ENCODE data around the gene NOD2.

- TF ChIP-seq FOXA2 (IDR thresholded peaks at IDR 0.05) = no peak
- no peak for TF ChIP-seq EGR1 (IDR thresholded peaks at IDR 0.05; ENCODE audit: low read depth in 2 of 2)
- no peak for TF ChIP-seq CTCF (IDR thresholded peaks at IDR 0.05; ENCODE audit: low read depth, low read length, missing input control)
- no peak for TF ChIP-seq RXRA (IDR thresholded peaks at IDR 0.05)
- TF ChIP-seq RAD21 (IDR thresholded peaks at IDR 0.05) = no peak
- TF ChIP-seq TAF1 (conservative IDR thresholded peaks at IDR 0.05) = no peak
- TF ChIP-seq ATF3 (IDR thresholded peaks at IDR 0.05) = no peak
- no peak for TF ChIP-seq SP1 (IDR thresholded peaks at IDR 0.05)
- no peak for TF ChIP-seq YY1 (IDR thresholded peaks at IDR 0.05)
- TF ChIP-seq HNF4A (conservative IDR thresholded peaks at IDR 0.05) = no peak
- TF ChIP-seq, protein P1, sequence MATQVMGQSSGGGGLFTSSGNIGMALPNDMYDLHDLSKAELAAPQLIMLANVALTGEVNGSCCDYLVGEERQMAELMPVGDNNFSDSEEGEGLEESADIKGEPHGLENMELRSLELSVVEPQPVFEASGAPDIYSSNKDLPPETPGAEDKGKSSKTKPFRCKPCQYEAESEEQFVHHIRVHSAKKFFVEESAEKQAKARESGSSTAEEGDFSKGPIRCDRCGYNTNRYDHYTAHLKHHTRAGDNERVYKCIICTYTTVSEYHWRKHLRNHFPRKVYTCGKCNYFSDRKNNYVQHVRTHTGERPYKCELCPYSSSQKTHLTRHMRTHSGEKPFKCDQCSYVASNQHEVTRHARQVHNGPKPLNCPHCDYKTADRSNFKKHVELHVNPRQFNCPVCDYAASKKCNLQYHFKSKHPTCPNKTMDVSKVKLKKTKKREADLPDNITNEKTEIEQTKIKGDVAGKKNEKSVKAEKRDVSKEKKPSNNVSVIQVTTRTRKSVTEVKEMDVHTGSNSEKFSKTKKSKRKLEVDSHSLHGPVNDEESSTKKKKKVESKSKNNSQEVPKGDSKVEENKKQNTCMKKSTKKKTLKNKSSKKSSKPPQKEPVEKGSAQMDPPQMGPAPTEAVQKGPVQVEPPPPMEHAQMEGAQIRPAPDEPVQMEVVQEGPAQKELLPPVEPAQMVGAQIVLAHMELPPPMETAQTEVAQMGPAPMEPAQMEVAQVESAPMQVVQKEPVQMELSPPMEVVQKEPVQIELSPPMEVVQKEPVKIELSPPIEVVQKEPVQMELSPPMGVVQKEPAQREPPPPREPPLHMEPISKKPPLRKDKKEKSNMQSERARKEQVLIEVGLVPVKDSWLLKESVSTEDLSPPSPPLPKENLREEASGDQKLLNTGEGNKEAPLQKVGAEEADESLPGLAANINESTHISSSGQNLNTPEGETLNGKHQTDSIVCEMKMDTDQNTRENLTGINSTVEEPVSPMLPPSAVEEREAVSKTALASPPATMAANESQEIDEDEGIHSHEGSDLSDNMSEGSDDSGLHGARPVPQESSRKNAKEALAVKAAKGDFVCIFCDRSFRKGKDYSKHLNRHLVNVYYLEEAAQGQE (IDR thresholded peaks at IDR 0.05) = no peak
These were observed 63.1 kb downstream of the NOD2 start for GRCh38 chr16:50756473-50756872.

Data from liver (tissue), 3 donors.